Measurements from ENCODE around the gene SERPING1. TPM values are rescaled to one million over a fixed set of nuclear protein-coding genes. Genes with fewer than 3 reads are reported as not detected.
A peak's percentile ranks its signal among the peaks of the same experiment; 100 is the strongest.

Gene SERPING1
- total RNA-seq, 2 donors from 2014 or later, result 88.7 to 205 TPM

- no peak for DNase-seq (ENCODE audit: low spot score)
- Histone ChIP-seq H3K4me3 (no peak overlapping the region), H3K27me3 (replicated peaks; ENCODE audit: insufficient read depth) (peaks cover 5% of the 10 kb centered on the region), H3K9me3 (no peaks in the 10 kb centered on the region), H3K4me1 (replicated peaks) (peaks cover 8% of the 10 kb centered on the region), H3K27ac (peak overlapping the region in 1 of 2 donors; percentile 61), H3K36me3 (no peaks in the 10 kb centered on the region)
- TF ChIP-seq CTCF (IDR thresholded peaks at IDR 0.05), result no peak
- TF ChIP-seq POLR2AphosphoS5 (IDR thresholded peaks at IDR 0.05), result no peak
- no peak for TF ChIP-seq POLR2A (IDR thresholded peaks at IDR 0.05)
- 31% methylated on average over 10 of the region's 10 CpGs for WGBS
- intact Hi-C loops (cut with DNase I), result loop anchor here (10.0 kb wide), 2 partner anchors 151 to 191 kb away; no protein-coding TSS in a partner anchor
Observed at GRCh38 chr11:57646194-57646798, 48.8 kb downstream of the SERPING1 start.

- peaks cover 5% of the 10 kb centered on the region for H3K27me3 ChIP-seq (replicated peaks; ENCODE audit: insufficient read depth)
- H3K4me3 ChIP-seq, result no peak overlapping the region
Observed at GRCh38 chr11:57646799-57647303, 49.4 kb downstream of the SERPING1 start.

GRCh38 chr11:57647372-57647771 lies 49.9 kb downstream of the SERPING1 start:
- no peak for TF ChIP-seq POLR2A (IDR thresholded peaks at IDR 0.05)
- TF ChIP-seq POLR2AphosphoS5 (IDR thresholded peaks at IDR 0.05), result no peak
- no peak for TF ChIP-seq CTCF (IDR thresholded peaks at IDR 0.05)
- Histone ChIP-seq H3K27ac (no peak overlapping the region), H3K9me3 (no peaks in the 10 kb centered on the region), H3K36me3 (no peaks in the 10 kb centered on the region), H3K4me1 (replicated peaks) (peaks cover 8% of the 10 kb centered on the region), H3K4me3 (no peak overlapping the region), H3K27me3 (replicated peaks; ENCODE audit: insufficient read depth) (peaks cover 5% of the 10 kb centered on the region)
- intact Hi-C loops (cut with DNase I), result loop anchor here (10.0 kb wide), 2 partner anchors 153 to 193 kb away; no protein-coding TSS in a partner anchor
- WGBS, result 2% methylated on average over 10 of the region's 10 CpGs
- no peak for DNase-seq (ENCODE audit: low spot score)

More at GRCh38 chr11:57646799-57647303, 49.4 kb downstream of the SERPING1 start:
- Histone ChIP-seq H3K36me3 (no peaks in the 10 kb centered on the region), H3K4me1 (replicated peaks) (peaks cover 8% of the 10 kb centered on the region), H3K27ac (no peak overlapping the region), H3K9me3 (no peaks in the 10 kb centered on the region)
- TF ChIP-seq POLR2A (IDR thresholded peaks at IDR 0.05) (no peak), POLR2AphosphoS5 (IDR thresholded peaks at IDR 0.05) (no peak), CTCF (IDR thresholded peaks at IDR 0.05) (no peak)
- no peak for DNase-seq (ENCODE audit: low spot score)
- intact Hi-C loops (cut with DNase I), result loop anchor here (10.0 kb wide), 2 partner anchors 152 to 192 kb away; no protein-coding TSS in a partner anchor
- 11% methylated on average over 23 of the region's 23 CpGs for WGBS

- H3K27me3 ChIP-seq (replicated peaks; ENCODE audit: insufficient read depth), result peaks cover 5% of the 10 kb centered on the region
- H3K9me3 ChIP-seq, result no peaks in the 10 kb centered on the region
- TF ChIP-seq POLR2A (IDR thresholded peaks at IDR 0.05), result no peak
- no peak for TF ChIP-seq CTCF (IDR thresholded peaks at IDR 0.05)
- TF ChIP-seq POLR2AphosphoS5 (IDR thresholded peaks at IDR 0.05), result no peak
- no peak overlapping the region for H3K27ac ChIP-seq
- no peaks in the 10 kb centered on the region for H3K36me3 ChIP-seq
- H3K4me3 ChIP-seq, result no peak overlapping the region
- peaks cover 8% of the 10 kb centered on the region for H3K4me1 ChIP-seq (replicated peaks)
- WGBS, result 7% methylated on average over 13 of the region's 13 CpGs
- intact Hi-C loops (cut with DNase I), result loop anchor here (10.0 kb wide), 2 partner anchors 153 to 193 kb away; no protein-coding TSS in a partner anchor
- no peak for DNase-seq (ENCODE audit: low spot score)
Observed at GRCh38 chr11:57647960-57648800, 50.7 kb downstream of the SERPING1 start.
